ENCODE measurements around the gene BLACAT1. TPM values are rescaled to one million over a fixed set of nuclear protein-coding genes. Genes with fewer than 3 reads are reported as not detected.
"Not testable (repeated sequence)": the region's sequence is repeated elsewhere in the genome, so short reads cannot be mapped to it uniquely, and the experiment has no call there.

The BLACAT1 gene
- total and polyA plus RNA-seq, 7 donors: 0.36 to 0.51 TPM; not detected in 5

DNA sequence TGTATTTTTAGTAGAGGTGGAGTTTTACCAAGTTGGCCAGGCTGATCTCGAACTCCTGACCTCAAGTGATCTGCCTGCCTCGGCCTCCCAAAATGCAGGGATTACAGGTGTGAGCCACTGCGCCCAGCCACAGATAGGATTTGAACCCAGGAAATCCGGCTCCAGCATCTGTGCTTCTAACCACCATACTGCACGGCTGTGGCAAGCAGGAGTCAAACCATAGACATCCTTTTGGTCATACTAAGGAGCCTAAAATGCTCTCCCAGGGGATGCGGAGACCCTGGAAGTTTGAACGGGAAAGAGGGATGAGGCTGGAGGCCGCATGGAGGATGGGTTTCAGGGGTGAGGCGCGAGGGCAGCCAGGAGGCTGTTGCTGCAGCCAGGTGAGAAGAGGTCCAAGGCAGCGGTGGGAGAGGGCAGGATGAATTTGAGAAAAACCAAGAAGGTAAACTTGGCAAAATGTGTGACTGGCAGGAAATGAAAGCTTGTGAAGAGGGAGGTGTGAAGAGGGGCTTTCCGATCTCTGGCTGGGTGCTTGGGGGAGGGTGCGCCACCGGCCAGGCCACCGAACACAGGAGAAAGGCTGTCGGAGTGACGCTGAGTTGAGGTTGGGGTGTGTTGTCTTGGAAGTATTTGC, 24.6 kb upstream of the BLACAT1 start:
- peaks cover 0 to 7% (median 6%) of the 10 kb centered on the region in 4 donors for H3K4me1 ChIP-seq
- H3K27ac ChIP-seq: no peak overlapping the region
- no peaks in the 10 kb centered on the region for H3K36me3 ChIP-seq
- H3K27me3 ChIP-seq: peaks cover 0 to 51% (median 7%) of the 10 kb centered on the region in 3 donors
- intact Hi-C loops (cut with DNase I): no loop called here
- no peak for DNase-seq
- H3K9me3 ChIP-seq: no peaks in the 10 kb centered on the region
- TF ChIP-seq POLR2AphosphoS5 (IDR thresholded peaks at IDR 0.05) (no peak), EP300 (IDR thresholded peaks at IDR 0.05) (no peak)
- H3K4me3 ChIP-seq: no peak overlapping the region
- 62 to 85% methylated on average over 17 of the region's 17 CpGs for WGBS, 2 donors

DNA sequence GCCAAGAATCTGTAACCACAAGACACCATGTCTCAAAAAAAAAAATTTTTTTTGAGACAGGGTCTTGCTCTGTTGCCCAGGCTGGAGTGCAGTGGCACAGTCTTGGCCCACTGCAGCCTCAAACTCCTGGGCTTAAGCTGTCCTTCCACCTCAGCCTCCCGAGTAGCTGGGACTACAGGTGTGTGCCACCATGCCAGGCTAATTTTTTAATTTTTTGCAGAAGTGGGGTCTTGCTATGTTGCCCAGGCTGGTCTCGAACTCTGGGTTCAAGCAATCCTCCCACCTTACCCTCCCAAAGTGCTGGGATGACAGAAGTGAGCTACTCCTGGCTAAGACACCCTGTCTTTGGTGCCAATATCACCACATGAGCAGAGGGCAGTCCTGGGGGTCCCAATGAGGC, 23.1 kb upstream of the BLACAT1 start:
- DNase-seq; H3K36me3 ChIP-seq; H3K4me3 ChIP-seq; intact Hi-C loops (cut with DNase I); H3K4me1 ChIP-seq; H3K9me3 ChIP-seq; H3K27ac ChIP-seq: not testable (repeated sequence)
- 86 to 96% methylated on average over 2 of the region's 2 CpGs for WGBS, 2 donors
- peaks cover 0 to 57% (median 7%) of the 10 kb centered on the region in 3 donors for H3K27me3 ChIP-seq

DNA sequence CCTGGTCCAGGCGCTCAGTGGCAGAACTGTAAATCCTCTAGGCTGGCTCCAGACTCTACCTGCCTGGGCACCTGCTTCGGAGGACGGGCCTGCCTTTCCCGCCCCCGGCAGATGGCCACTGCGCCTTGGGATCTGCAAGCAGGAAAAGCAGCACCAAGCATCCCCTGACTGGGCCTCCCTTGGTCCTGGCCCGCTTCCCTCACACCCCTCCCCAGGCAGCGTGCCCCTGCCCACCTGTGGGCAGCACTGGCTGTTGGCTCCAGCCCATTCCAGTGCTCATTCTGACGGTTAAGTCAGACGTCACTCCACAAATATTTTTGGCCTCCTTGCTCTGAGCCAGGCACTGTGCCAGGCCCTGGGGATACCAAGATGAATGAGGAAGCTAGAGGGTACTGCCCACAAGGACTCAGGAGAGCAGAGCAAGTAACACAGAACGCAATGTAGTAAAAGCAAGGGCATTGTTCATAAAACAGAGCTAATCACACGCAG, 22.0 kb upstream of the BLACAT1 start:
- Histone ChIP-seq H3K4me1 (peaks cover 0 to 7% (median 6%) of the 10 kb centered on the region in 4 donors), H3K4me3 (no peak overlapping the region), H3K36me3 (no peaks in the 10 kb centered on the region), H3K9me3 (peaks cover 0 to 3% (median 0%) of the 10 kb centered on the region in 4 donors), H3K27ac (no peak overlapping the region), H3K27me3 (peaks cover 0 to 57% (median 7%) of the 10 kb centered on the region in 3 donors)
- no peak for TF ChIP-seq POLR2AphosphoS5 (IDR thresholded peaks at IDR 0.05)
- no peak for TF ChIP-seq EP300 (IDR thresholded peaks at IDR 0.05)
- no peak for TF ChIP-seq POLR2A (IDR thresholded peaks at IDR 0.05)
- TF ChIP-seq, protein P1, sequence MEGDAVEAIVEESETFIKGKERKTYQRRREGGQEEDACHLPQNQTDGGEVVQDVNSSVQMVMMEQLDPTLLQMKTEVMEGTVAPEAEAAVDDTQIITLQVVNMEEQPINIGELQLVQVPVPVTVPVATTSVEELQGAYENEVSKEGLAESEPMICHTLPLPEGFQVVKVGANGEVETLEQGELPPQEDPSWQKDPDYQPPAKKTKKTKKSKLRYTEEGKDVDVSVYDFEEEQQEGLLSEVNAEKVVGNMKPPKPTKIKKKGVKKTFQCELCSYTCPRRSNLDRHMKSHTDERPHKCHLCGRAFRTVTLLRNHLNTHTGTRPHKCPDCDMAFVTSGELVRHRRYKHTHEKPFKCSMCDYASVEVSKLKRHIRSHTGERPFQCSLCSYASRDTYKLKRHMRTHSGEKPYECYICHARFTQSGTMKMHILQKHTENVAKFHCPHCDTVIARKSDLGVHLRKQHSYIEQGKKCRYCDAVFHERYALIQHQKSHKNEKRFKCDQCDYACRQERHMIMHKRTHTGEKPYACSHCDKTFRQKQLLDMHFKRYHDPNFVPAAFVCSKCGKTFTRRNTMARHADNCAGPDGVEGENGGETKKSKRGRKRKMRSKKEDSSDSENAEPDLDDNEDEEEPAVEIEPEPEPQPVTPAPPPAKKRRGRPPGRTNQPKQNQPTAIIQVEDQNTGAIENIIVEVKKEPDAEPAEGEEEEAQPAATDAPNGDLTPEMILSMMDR (IDR thresholded peaks at IDR 0.05): no peak
- intact Hi-C loops (cut with DNase I): no loop called here
- DNase-seq: no peak
- 21 to 61% methylated on average over 12 of the region's 12 CpGs for WGBS, 2 donors

DNA sequence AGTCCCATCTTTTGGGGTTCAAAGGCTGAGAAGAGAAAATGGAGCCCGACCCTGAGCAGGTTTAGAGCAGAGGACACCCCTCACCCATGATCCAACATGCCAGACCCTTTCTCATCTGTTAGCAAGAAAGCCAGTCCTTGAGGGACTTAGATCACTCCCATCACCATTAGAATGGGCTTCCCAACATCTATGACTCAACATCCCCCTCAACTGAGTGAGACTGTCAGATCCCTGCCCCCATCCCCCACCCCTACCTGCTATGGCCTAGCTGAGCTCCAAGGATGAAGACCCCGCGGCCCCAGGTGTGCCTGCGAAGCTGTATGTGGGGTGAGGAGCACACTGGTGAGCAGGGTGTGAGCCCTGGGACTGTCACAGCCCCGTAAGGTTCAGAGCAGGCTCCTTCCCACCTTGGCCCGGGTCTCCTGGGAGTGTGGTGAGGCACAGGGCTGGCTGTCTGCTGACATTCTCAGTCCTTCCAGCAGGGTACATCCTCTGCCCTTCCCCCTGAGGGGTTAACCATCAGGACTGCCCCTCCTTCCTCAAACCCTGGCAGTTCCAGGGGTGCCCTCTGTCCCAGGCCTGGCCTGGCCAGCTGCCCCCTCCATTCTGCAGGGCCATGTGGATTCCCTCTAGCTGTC, 21.4 kb upstream of the BLACAT1 start:
- 73 to 80% methylated on average over 6 of the region's 6 CpGs for WGBS, 2 donors
- H3K4me1 ChIP-seq: peaks cover 0 to 7% (median 6%) of the 10 kb centered on the region in 4 donors
- H3K9me3 ChIP-seq: peaks cover 0 to 3% (median 0%) of the 10 kb centered on the region in 4 donors
- H3K4me3 ChIP-seq: no peak overlapping the region
- no peak overlapping the region for H3K27ac ChIP-seq
- TF ChIP-seq POLR2A (IDR thresholded peaks at IDR 0.05): no peak
- no peak for TF ChIP-seq EP300 (IDR thresholded peaks at IDR 0.05)
- TF ChIP-seq, protein P1 (IDR thresholded peaks at IDR 0.05): no peak
- no peak for TF ChIP-seq POLR2AphosphoS5 (IDR thresholded peaks at IDR 0.05)
- H3K27me3 ChIP-seq: peaks cover 0 to 55% (median 7%) of the 10 kb centered on the region in 3 donors
- no peak for DNase-seq
- no peaks in the 10 kb centered on the region for H3K36me3 ChIP-seq
- intact Hi-C loops (cut with DNase I): no loop called here

DNA sequence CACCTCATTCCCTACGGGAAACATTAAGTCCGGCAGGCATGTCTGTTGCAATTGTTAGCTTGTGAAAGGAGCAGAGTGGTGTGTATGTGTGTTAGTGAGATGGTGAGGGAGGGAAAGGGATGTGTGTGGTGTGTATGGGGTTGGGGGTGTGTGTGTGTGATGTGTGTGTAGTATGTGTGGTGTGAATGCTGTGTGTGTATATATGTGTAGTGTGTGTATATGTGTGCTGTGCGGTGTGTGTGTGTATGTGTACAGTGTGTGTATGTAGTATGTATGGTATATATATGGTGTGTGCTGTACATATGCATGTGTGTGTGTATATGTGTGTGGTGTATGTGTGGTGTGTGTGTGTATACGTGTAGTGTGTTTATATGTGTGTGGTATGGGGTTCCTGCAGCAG, 20.8 kb upstream of the BLACAT1 start:
- TF ChIP-seq POLR2AphosphoS5 (IDR thresholded peaks at IDR 0.05) (no peak), POLR2A (IDR thresholded peaks at IDR 0.05) (no peak), EP300 (IDR thresholded peaks at IDR 0.05) (no peak)
- TF ChIP-seq, protein P1 (IDR thresholded peaks at IDR 0.05): no peak
- intact Hi-C loops (cut with DNase I): no loop called here
- peaks cover 0 to 49% (median 7%) of the 10 kb centered on the region in 3 donors for H3K27me3 ChIP-seq

More for the DNA sequence above, 20.8 kb upstream of the BLACAT1 start:
- 95 to 97% methylated on average over 4 of the region's 4 CpGs for WGBS, 2 donors
- H3K4me3 ChIP-seq: no peak overlapping the region
- DNase-seq: no peak
- H3K36me3 ChIP-seq: no peaks in the 10 kb centered on the region
- no peak overlapping the region for H3K27ac ChIP-seq
- peaks cover 0 to 7% (median 6%) of the 10 kb centered on the region in 4 donors for H3K4me1 ChIP-seq
- peaks cover 0 to 3% (median 0%) of the 10 kb centered on the region in 4 donors for H3K9me3 ChIP-seq
